Measurements from ENCODE around the gene RAPGEF1. TPM values are rescaled to one million over a fixed set of nuclear protein-coding genes. Genes with fewer than 3 reads are reported as not detected.

Gene RAPGEF1
- total and polyA plus RNA-seq, 12 donors = 14.5 to 136 (median 49.1) TPM

DNA sequence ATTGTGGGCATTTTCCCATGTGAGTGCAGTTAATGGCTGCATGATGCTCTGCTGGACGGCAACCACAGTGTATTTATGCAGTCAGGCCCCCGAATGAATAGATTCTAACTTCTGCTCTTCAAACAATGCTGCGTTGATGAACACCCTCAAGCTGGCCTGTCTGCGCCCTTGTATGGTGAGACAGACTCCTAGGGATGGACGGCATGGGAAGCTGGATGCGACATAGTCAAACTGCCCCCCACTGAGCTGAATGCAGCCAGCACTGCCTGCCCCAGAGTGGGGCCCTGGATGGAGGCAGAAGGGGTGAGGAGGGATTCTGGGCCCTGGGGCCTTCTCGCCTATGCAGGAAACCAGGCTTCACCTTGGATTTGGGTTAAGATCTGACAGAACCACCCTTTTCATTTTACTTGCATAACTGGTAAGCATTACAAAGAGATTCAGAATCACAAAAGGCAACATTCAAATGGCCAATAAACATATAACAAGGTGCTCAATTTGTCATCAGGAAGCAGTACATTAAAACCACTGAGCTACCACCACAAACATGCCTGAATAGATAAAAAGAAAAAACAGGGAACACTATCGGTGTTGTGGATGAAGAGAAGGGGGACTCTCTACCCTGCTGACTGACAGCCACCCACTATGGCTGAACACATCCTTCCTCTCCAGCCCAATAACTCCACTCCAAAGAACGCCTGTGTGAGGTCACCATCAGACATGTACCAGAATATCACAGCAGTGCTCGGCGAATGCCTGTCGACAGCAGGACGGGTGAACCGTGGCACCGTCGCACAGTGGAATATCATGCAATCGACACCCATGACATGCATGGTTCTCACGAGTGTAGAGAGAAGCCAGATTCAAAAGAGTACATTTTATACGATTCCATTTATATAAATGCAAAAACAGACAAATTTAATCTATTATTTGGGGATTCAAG, 79.1 kb downstream of the RAPGEF1 start:
- Histone ChIP-seq H3K4me1 (replicated peaks in 1 of 2) (peaks cover 15 to 31% of the 10 kb centered on the region in 2 donors), H3K9me3 (replicated peaks in 1 of 3) (no peaks in the 10 kb centered on the region), H3K4me3 (no peak overlapping the region), H3K36me3 (replicated peaks in 1 of 2) (no peaks in the 10 kb centered on the region), H3K27ac (no peak overlapping the region), H3K27me3 (no peaks in the 10 kb centered on the region)
- TF ChIP-seq, protein P1, sequence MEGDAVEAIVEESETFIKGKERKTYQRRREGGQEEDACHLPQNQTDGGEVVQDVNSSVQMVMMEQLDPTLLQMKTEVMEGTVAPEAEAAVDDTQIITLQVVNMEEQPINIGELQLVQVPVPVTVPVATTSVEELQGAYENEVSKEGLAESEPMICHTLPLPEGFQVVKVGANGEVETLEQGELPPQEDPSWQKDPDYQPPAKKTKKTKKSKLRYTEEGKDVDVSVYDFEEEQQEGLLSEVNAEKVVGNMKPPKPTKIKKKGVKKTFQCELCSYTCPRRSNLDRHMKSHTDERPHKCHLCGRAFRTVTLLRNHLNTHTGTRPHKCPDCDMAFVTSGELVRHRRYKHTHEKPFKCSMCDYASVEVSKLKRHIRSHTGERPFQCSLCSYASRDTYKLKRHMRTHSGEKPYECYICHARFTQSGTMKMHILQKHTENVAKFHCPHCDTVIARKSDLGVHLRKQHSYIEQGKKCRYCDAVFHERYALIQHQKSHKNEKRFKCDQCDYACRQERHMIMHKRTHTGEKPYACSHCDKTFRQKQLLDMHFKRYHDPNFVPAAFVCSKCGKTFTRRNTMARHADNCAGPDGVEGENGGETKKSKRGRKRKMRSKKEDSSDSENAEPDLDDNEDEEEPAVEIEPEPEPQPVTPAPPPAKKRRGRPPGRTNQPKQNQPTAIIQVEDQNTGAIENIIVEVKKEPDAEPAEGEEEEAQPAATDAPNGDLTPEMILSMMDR (IDR thresholded peaks at IDR 0.05) = no peak
- TF ChIP-seq POLR2A (IDR thresholded peaks at IDR 0.05) = no peak
- intact Hi-C loops (cut with DNase I) = no loop called here
- WGBS, 4 donors = 92 to 98% (median 95%) methylated on average over 19 of the region's 19 CpGs
- no peak for DNase-seq

DNA sequence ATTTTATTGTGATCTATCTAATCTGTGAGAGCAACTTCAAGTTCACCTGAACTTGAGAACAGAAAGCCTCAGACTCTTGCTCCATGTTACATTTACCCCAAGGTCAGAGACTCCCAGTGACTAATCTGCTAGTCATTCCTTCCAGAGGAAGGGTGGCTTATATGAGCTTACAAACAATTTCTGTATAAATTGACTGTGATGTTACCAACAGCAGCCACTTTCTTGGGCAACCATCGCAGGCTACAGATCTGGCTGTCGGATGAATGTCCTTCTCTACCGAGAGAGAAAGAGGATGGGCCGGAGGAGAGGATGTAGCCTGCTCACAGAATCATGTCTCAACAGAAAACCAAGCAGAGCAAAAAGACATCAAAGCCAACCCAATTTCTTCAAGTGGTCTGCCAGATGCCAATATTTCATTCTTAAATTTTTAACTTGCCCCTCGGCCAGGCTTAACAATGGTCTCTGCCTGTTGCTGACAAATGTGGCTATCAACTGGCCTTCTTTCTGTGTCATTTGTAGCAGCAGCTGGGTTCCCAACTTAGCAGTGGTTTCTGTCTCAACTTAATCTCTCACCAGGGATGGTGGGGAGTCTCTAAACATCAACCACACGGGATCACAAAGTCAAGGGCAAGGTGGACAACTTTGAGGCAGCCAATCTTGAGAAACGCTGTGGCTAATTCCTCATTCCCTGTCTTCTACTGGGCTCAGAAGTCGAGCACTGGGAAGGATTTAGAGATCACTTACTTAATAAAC, 81.3 kb downstream of the RAPGEF1 start:
- H3K27ac ChIP-seq = peak overlapping the region; percentile 37 to 84 (median 72)
- TF ChIP-seq, protein P1 (IDR thresholded peaks at IDR 0.05) = no peak
- TF ChIP-seq POLR2A (IDR thresholded peaks at IDR 0.05) = peak in 1 of 2 donors; percentile 50

DNA sequence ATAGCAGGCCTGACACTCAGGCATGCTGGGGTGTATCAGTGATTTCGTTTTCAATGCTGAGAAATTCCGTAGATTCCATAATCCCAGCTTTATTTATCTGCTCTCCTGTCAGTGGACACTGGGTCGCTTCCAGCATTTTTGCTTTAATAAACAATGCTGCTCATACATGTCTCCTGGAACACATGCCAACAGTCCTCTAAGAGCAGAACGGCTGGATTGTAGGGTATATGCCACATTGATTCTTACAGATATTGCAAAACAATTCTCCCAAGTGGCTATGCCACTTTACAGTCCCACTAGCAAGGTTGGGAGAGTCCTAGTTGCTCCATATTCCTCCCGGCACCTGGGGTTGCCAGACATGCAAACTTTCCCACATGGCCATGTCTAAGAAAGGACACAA, 81.9 kb downstream of the RAPGEF1 start:
- Histone ChIP-seq H3K9me3 (replicated peaks in 1 of 3) (no peaks in the 10 kb centered on the region), H3K4me3 (no peak overlapping the region), H3K36me3 (replicated peaks in 1 of 2) (no peaks in the 10 kb centered on the region), H3K4me1 (replicated peaks in 1 of 2) (peaks cover 19 to 37% of the 10 kb centered on the region in 2 donors), H3K27ac (peak overlapping the region; percentile 58 to 84 (median 72)), H3K27me3 (no peaks in the 10 kb centered on the region)
- 53 to 63% (median 57%) methylated on average over 5 of the region's 5 CpGs for whole genome bisulfite sequencing, 4 donors
- DNase-seq = no peak
- intact Hi-C loops (cut with DNase I) = no loop called here
- TF ChIP-seq POLR2A (IDR thresholded peaks at IDR 0.05) = no peak
- TF ChIP-seq, protein P1 (IDR thresholded peaks at IDR 0.05) = no peak

More for the DNA sequence above, 81.3 kb downstream of the RAPGEF1 start:
- Histone ChIP-seq H3K27me3 (no peaks in the 10 kb centered on the region), H3K4me1 (replicated peaks in 1 of 2) (peaks cover 19 to 37% of the 10 kb centered on the region in 2 donors), H3K4me3 (no peak overlapping the region), H3K36me3 (replicated peaks in 1 of 2) (no peaks in the 10 kb centered on the region), H3K9me3 (replicated peaks in 1 of 3) (no peaks in the 10 kb centered on the region)
- intact Hi-C loops (cut with DNase I) = no loop called here
- 42 to 52% (median 45%) methylated on average over 8 of the region's 8 CpGs for WGBS, 4 donors
- peak in 5 of 7 donors; percentile 52 to 75 (median 58) for DNase-seq

DNA sequence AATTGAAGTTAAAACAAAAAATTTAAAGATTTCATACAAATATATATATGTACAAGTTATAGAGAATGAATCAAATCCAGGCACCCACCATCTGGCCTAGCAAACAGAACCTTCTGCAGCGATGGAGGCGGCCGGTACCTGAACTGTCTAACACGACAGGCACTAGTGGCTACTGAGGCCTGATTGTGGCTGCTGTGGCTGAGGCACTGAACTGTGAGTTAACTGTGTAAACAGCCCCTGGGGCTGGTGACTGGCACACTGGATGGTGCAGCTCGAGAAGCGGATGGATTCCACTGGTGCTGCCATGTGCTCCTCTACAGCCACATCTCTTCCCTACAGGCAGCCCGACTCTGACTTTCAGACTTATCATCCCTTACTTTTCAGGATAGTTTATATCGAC, 82.4 kb downstream of the RAPGEF1 start:
- H3K27me3 ChIP-seq = no peaks in the 10 kb centered on the region
- H3K4me3 ChIP-seq = no peak overlapping the region
- H3K4me1 ChIP-seq (replicated peaks in 1 of 2) = peaks cover 19 to 37% of the 10 kb centered on the region in 2 donors
- H3K36me3 ChIP-seq (replicated peaks in 1 of 2) = no peaks in the 10 kb centered on the region
- no peak for TF ChIP-seq POLR2A (IDR thresholded peaks at IDR 0.05)
- TF ChIP-seq, protein P1 (IDR thresholded peaks at IDR 0.05) = no peak
- no peak for DNase-seq
- H3K27ac ChIP-seq = peak overlapping the region in 4 of 5 donors; percentile 58 to 84 (median 75)
- H3K9me3 ChIP-seq (replicated peaks in 1 of 3) = no peaks in the 10 kb centered on the region
- WGBS, 4 donors = 91 to 95% (median 94%) methylated on average over 8 of the region's 8 CpGs
- intact Hi-C loops (cut with DNase I) = no loop called here
